ENCODE measurements around the gene CLDN4.
"Not testable (repeated sequence)": the region's sequence is repeated elsewhere in the genome, so short reads cannot be mapped to it uniquely, and the experiment has no call there.

The CLDN4 gene

DNA sequence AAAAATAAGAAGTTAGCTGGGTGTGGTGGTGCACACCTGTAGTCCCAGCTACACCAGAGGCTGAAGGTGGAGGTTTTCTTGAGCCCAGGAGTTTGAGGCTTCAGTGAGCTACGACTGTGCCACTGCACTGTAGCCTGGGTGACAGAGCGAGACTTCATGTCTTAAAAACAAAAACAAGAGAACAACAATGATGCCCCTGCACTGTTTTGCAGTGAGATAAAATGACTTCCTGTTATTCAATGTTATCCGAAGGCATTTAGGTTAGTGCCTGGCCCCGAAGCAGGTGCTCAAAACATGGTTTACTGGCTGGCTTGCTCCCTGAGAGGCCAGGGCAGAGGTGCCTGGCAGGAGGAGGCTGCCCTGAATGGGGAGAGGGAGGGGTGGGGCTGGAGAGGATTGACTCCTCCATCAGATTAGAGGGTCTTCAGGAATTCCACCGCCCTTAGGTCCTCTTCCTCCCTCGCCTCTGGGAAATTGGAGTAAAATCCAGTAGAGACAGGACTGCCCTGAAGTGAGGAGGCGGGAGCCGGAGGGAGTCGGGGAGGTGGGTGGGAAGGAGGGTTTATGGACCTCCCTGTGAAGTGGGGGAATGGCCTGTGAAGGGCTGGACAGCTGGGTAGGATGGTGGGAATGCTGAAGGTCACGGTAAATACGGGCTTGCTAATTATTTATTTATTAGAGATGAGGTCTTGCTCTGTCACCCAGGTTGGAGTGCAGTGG is 6.8 kb upstream of the CLDN4 start:
- no peak for DNase-seq (ENCODE audit: low read depth in 2 of 2)

DNA sequence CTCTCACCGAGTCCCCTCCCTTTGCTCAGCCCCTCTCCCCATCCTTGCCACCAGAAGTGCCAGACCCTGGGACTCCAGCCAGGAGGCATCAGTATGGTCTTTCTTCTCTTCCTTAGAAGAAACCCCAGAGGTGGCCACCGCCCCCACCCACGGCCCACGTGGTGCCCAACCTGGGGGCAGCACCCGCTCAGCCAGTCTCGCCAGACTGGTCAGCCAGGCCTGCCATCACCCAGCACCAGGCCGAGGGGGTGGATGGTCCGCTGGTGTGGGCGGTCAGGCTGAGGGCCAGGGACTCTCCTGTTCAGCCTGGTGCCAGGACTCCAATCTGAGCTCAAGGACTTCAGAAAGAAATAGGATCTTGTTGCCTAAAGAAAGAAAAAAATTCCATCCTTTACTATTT is 5.8 kb upstream of the CLDN4 start:
- no peak for DNase-seq (ENCODE audit: low read depth in 2 of 2)

DNA sequence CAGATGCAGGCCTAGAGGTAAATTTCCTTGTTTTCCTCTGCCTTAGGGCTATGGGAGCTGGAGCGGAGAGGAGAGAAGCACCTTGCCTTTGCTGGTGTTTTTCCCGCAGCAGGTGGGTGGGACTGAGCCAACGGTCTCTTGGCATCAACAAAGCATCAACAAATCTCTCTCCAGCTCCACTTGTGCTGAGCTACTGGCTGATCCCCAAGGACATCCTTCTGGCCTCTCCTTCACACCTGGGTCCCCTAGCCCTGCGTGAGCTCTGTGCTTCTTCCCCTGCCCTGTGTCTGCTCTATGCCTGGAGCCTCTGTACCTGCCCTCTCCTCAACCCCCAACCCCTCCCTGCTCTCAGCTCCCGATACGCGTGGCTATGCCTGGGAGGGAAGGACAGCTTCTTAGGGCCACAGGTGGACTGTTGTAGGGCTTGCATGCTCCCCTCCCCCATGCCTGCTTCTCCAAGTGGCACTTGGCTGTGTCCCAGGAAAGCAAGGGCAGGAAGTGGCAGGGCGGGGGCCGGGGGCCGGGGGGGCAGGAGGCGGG is 3.2 kb upstream of the CLDN4 start:
- DNase-seq (ENCODE audit: low read depth in 2 of 2): no peak

DNA sequence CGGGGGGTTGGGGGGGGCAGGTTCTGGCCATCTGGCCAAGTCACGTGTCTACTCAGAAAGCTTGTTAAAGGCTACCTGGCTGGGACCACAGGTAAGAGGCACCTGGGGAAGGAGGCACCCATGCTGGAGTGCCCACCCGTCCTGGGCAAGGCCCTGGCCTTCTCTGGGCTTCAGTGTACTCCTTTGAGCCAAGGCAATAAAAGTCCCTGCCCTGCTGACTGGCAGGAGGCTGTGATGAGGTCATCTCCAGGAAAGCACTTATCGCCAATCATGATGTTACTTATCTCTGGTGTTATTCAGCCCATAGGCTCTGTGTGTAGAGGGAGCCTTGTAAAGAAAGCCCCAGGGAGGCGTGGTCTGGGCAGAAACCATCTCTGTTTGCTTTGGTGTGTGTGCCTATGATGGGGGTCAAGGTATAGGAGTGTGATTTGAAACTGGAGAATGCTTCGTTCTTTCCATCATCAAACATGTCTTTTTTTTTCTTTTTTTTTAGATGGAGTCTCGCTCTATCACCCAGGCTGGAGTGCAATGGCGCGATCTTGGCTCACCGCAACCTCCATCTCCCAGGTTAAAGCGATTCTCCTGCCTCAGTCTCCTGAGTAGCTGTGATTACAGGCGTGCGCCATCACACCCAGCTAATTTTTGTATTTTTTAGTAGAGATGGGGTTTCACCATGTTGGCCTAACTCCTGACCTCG is 2.5 kb upstream of the CLDN4 start:
- DNase-seq (ENCODE audit: low read depth in 2 of 2): no peak

DNA sequence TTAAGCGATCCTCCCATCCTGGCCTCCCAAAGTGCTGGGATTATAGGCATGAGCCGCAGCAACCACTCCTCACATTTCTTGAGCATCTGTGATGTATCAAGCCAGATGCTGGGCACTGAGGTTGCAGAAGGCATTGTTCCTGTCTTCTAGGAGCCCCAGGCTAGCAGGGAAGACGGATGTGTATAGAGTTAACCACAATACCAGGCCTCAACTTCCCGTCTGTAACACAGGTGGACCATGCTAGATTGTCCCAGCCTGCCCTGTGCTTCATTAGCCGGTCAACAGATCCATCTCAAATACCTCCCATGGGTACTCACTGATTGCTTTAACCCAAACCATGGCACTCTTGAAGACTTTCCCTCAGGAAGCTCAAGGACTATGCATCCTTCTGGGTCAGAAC is 1.8 kb upstream of the CLDN4 start:
- DNase-seq (ENCODE audit: low read depth in 2 of 2): no peak

DNA sequence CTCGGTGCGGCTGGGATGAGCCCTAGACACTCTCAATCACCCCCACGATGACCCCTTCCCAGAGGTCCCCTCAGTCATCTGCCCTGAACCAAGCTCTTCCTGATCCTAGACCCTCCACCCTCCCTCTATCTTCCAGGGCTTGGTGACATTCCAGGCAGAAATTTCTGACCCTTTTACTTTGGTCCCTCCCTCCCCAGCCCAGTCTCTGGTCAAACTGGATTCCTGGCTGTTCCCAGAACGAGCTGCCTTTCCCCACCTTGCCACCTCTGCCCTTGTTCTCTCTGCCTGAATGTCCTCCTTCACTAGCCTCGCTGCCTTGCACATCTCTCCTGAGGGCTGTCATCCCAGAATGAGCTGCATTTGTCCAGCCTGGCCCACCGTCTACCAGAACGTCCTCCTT is 1.3 kb upstream of the CLDN4 start:
- DNase-seq (ENCODE audit: low read depth in 2 of 2): no peak

DNA sequence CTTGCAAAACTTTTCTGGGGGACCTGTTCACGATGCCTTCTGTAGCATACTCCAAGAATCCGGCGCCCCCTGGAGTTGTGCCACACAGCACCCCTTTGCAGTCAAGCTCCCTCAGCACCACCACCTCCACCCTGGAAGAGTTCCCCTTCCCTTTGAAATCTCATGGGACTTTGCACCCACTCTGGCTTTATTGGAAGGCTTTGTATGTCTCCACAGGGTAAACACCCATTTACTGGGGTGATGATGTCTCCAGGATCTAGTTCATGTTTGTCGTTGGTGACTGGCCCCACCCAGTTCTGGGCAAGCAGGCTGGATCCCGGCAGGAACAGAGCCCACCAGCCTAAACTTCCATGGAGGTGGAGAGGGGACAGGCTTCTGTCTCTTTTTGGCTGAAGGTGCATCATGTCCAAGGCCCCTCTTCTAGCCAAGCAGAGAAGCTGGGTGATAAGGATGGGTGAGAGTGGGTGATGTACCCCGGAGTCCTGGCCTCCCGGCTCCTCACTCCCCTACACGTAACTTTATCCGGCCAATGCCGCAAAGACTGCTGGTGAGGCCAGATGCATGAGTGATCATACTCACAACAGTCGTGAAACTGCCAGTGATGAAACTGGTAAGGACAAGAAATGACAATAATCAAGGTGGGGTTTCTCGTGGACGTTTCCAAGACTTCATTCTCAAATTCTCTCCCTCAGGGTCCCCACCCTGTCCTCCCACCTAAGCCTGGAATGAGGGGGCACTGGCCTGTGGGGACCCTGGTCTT is 695 bp upstream of the CLDN4 start:
- DNase-seq (ENCODE audit: low read depth in 2 of 2): no peak

DNA sequence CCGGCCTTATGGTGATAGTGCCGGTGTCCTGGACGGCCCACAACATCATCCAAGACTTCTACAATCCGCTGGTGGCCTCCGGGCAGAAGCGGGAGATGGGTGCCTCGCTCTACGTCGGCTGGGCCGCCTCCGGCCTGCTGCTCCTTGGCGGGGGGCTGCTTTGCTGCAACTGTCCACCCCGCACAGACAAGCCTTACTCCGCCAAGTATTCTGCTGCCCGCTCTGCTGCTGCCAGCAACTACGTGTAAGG is 713 bp downstream of the CLDN4 start:
- no peak for DNase-seq (ENCODE audit: low read depth in 2 of 2)

DNA sequence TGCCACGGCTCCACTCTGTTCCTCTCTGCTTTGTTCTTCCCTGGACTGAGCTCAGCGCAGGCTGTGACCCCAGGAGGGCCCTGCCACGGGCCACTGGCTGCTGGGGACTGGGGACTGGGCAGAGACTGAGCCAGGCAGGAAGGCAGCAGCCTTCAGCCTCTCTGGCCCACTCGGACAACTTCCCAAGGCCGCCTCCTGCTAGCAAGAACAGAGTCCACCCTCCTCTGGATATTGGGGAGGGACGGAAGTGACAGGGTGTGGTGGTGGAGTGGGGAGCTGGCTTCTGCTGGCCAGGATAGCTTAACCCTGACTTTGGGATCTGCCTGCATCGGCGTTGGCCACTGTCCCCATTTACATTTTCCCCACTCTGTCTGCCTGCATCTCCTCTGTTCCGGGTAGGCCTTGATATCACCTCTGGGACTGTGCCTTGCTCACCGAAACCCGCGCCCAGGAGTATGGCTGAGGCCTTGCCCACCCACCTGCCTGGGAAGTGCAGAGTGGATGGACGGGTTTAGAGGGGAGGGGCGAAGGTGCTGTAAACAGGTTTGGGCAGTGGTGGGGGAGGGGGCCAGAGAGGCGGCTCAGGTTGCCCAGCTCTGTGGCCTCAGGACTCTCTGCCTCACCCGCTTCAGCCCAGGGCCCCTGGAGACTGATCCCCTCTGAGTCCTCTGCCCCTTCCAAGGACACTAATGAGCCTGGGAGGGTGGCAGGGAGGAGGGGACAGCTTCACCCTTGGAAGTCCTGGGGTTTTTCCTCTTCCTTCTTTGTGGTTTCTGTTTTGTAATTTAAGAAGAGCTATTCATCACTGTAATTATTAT is 1.2 kb downstream of the CLDN4 start:
- no peak for DNase-seq (ENCODE audit: low read depth in 2 of 2)

DNA sequence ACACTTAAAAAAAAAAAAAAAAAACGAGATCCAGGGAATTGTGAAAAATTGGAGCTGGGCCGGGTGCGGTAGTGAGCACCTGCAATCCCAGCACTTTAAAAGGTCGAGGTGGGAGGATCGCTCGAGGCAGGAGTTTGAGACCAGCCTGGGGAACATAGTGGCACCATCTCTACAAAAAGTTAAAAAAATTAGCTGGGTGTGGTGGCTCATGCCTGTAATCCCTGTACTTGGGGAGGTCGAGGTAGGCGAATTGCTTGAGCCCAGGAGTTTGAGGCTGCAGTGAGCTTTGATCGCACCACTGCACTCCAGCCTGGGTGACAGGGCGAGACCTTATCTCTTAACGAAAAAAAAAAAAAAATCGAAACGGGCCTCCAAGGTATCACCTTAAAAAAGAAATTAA is 2.0 kb downstream of the CLDN4 start:
- no peak for DNase-seq (ENCODE audit: low read depth in 2 of 2)

DNA sequence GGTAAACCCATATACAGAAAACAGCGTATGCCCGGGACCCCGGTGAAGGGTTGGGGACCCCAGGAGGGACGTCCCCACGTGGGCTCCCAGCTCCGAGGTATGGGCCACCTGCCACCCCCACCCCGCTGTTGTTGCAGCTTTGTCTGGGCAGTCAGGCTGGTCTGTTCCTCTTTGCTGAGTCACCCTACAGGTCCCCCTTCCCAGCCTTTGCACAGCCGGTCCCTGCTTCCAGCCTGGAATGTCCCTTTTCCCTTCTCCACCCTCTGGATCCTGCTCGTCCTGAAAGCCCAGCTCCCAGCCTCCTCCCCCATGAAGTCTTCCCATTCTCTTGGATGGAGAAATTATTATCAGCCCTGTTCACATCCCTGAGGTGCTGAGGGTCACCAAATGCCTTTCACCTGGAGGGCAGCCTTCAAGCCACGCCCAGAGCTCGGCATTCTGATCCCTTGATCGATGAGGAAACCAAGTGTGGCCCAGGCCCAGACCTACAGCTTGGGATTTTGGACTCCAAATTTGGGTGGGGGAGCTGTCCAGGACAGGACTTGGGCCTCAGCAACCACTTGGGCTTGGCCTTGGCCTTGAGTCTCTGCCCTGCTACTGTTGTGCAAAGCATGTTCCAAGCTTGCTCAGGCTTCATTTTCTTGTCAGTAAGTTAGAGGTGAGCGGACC is 2.6 kb downstream of the CLDN4 start:
- DNase-seq (ENCODE audit: low read depth in 2 of 2): no peak

DNA sequence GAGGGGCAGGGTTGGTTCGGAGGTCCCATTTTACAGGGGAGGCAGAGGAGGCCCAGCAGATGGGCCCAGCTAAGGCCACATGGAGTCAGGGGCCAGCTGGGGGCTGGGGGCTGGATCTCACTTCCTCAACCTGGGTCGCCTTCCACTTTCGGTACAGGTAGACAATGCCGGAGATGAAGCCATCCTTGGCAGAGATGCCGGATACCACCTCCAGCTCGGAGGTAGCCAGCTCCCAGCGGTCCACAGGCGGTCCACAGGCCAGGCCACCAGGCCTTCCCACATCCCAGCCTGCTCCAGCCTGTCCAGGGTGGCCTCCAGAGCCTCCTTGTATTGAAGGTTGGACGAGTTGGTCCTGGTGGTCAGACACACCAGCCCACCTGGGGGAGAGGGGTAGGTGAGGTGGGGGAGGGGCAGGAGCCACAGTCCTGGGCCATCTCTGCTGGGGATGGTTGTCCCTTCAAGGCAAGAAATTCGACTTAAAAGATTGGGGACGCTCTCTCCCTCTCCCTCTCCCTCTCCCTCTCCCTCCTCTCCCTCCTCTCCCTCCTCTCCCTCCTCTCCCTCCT is 3.9 kb downstream of the CLDN4 start:
- no peak for DNase-seq (ENCODE audit: low read depth in 2 of 2)

DNA sequence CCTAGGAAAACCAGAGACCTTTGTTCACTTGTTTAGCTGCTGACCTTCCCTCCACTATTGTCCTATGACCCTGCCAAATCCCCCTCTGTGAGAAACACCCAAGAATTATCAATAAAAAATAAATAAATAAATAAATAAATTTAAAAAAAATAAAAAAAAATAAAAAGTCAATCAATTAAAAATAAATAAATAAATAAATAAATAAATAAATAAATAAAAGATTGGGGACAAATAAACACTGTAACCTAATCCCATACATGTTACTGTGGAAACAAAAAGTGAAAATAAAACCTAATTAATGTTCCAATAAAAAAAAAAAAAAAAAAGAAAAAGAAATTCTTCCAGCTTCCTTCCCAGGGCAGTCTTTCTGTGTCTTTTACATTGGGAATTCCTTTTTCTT is 6.4 kb downstream of the CLDN4 start:
- DNase-seq (ENCODE audit: low read depth in 2 of 2): not testable (repeated sequence)

DNA sequence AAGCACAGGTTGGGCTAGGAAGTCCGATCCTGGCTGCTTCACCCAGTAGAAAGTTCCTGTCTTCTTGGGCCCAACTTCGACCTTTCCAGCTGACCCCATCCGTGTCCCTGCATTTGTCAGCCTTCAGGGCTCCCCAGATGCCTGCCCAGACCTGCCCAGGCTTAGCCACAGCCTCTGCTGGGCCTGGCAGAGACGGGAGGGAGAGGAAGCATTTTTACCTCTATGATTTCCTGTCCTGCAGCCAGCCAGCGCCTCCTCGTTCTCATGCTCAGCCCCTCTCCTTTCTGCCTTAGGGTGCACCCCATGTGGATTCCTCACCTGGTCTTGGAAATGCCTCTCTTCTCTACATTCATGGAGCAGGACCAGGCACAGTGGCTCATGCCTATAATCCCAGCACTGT is 7.8 kb downstream of the CLDN4 start:
- no peak for DNase-seq (ENCODE audit: low read depth in 2 of 2)

DNA sequence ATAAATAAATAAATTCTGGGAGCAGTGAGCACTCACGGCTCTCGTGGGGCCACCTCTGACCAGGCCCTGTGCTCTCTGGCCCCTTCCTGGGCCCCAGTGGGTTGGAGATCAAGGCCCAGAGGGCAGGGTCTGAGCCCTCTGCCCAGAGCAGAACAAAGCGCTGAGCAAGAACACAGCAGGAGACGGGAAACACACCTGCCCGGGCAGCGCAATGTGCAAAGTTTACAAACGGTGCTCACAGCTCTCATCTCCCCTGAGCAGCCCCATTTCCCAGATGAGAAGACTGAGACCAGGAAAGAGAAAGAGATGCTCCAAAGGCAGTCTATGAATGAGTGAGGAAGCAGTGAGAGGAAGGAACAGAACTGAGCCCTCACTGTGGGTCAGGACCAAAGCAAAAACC is 8.5 kb downstream of the CLDN4 start:
- no peak for DNase-seq (ENCODE audit: low read depth in 2 of 2)

DNA sequence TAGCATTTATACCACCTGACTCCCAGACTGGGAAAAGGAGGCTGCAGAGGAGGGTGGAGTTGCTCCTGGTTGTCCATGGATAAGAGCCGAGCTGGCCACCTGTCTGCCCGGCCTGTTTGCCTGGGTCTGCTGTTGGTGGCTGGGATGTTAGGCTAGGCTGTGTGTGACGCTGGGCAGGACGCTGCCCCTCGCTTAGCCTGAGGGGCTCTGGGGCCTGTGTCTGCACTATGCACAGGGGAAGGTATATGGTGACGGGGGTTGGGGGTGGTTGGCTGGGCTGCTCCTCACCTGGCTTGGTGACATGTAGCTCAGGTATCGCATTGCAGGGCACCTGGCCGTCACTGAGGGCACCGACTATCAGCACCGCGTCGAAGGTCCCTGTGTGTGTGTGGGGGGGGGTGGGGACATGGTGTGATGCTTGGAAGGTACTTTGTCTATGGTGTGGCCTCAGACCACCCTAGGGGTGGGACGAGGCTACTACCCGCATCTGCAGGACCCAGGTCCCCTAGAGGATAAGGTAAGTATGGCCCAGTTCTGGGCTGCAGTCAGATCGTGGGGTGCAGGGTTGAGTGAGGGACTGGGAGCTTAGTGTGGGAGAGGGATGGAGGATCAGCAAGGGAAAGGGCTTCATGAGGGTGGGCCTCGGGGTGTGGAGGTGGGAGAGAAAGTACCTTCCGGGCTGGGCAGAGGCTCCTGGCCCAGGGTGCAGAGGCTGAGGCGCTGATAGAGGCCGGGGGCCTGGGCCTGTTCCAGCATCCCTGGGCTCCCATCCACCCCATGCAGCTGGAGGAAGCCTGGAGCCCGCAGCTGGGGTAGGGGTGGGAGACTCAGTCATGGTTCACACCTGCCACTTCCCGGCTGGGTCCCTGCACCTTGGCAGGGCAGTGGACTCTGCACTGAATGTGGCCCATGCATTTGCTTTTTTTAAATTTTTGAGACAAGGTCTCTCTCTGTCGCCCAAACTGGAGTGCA is 9.2 kb downstream of the CLDN4 start:
- DNase-seq (ENCODE audit: low read depth in 2 of 2): no peak

DNA sequence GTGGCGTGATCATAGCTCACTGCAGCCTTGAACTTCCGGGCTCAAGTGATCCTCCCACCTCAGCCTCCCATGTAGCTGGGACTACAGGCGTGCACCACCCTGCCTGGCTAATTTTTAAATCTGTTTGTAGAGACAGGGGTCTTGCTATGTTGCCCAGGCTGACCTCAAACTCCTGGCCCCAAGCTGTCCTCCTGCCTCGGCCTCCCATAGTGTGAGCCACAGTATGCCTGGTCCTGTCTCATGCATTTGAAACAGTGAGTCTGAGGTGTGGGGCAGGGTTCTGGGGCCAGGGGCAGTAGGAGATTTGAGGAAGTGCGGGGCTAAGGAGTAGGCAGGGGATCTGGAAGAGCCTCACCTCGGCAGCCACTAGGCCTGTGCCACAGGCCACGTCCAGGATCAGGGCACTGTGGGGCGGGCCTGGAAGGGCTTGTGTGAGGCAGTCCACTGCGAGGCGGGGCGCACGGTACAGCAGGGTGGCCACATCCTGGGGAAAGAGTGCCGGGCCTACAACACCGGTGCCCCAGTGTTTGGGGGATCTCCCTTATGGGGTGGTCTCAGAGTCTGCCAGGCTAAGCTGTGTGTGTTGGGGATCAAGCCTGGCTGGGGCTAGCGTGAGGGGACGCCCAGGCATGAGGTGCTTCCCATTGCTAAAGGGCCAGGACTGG is 10.1 kb downstream of the CLDN4 start:
- no peak for DNase-seq (ENCODE audit: low read depth in 2 of 2)

DNA sequence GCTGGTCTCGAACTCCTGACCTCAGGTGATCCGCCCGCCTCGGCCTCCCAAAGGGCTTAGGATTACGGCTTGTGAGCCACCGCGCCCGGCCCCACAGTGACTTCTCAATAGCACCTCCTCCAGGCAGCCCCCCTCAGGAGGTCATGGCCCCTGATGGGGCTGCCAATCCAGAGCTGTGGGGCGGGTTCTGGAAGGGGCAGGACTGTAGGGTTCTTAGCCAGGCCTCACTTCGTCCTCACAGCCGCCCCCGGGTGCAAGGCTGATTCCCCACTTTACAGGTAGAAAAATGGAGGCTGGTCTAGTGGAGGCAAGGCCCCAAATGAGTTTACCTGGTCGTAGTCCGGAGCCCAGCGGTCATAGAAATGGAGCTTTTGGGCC is 10.9 kb downstream of the CLDN4 start:
- DNase-seq (ENCODE audit: low read depth in 2 of 2): no peak
